SK-N-MC (cell line): ENCODE results near the gene AGO1.

Experiments used
- EZH2 ChIP-seq: fragments of 200-600 bp; sonication (generic); IDR thresholded peaks from one replicate; pipeline ENCODE4 v1.6.1; 2017; ENCODE audit warnings: antibody characterized with exemption
- FOXP2 ChIP-seq: optimal IDR thresholded peaks from 2 replicates; pipeline ENCODE3; 2011; ENCODE audit warnings: mild to moderate bottlenecking, moderate library complexity; ENCODE audit not compliant: insufficient read depth; ENCODE audit errors: extremely low read length, control extremely low read depth
- POLR2AphosphoS5 ChIP-seq: IDR thresholded peaks from 2 replicates; pipeline ENCODE4 v1.6.1; 2012; ENCODE audit warnings: mild to moderate bottlenecking, low read depth, low read length, borderline replicate concordance

- no peak for TF ChIP-seq POLR2AphosphoS5
- TF ChIP-seq EZH2, result no peak
- TF ChIP-seq FOXP2, result no peak
These were observed 31.7 kb upstream of the AGO1 start for GRCh38 chr1:35851132-35851869.
